ENCODE results near the gene ZNF362. TPM values are rescaled to one million over a fixed set of nuclear protein-coding genes. Genes with fewer than 3 reads are reported as not detected.
A peak's percentile ranks its signal among the peaks of the same experiment; 100 is the strongest.

The ZNF362 gene
- total RNA-seq, 2 donors from 2014 or later = 8.9 to 9.8 TPM

DNA sequence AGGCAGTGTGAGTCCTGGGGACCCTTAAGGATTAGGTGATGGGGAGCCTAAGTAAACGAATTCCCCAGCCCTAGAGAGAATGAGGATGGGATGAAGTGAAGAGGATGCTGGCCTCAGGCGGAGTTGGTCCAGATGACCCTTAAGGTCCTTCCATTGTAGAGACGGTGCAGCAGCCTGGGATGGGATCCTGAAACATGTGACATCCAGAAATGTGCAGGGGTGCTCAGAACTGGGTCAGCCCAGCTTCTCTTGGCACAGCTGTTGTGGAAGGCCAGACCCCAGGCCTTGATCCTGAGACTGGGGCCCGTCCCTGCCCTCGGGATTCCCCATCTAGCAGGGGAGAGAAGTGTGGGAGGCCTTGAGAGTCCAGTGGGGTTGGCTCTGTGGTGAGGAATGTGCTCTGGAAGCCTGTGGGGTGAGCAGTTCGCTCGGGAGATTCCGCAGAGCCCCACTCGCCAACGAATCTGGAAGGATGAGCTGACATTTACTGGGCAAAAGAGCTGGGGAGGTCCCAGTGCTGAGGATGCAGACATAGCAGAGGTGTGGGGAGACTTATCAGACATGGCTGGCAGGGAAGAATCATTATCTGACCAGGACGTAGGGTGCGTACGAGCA lies 36.5 kb downstream of the ZNF362 start:
- H3K9me3 ChIP-seq = no peaks in the 10 kb centered on the region
- TF ChIP-seq, protein P1, sequence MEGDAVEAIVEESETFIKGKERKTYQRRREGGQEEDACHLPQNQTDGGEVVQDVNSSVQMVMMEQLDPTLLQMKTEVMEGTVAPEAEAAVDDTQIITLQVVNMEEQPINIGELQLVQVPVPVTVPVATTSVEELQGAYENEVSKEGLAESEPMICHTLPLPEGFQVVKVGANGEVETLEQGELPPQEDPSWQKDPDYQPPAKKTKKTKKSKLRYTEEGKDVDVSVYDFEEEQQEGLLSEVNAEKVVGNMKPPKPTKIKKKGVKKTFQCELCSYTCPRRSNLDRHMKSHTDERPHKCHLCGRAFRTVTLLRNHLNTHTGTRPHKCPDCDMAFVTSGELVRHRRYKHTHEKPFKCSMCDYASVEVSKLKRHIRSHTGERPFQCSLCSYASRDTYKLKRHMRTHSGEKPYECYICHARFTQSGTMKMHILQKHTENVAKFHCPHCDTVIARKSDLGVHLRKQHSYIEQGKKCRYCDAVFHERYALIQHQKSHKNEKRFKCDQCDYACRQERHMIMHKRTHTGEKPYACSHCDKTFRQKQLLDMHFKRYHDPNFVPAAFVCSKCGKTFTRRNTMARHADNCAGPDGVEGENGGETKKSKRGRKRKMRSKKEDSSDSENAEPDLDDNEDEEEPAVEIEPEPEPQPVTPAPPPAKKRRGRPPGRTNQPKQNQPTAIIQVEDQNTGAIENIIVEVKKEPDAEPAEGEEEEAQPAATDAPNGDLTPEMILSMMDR (IDR thresholded peaks at IDR 0.05) = no peak
- no peak overlapping the region for H3K4me3 ChIP-seq
- no peaks in the 10 kb centered on the region for H3K36me3 ChIP-seq
- no peak overlapping the region for H3K27ac ChIP-seq
- intact Hi-C loops (cut with DNase I) = loop anchor here (10.0 kb wide), 1 partner anchor 322 kb away; no protein-coding TSS in a partner anchor
- no peaks in the 10 kb centered on the region for H3K4me1 ChIP-seq
- DNase-seq = no peak
- no peaks in the 10 kb centered on the region for H3K27me3 ChIP-seq
- H3K9ac ChIP-seq (ENCODE audit: low read depth in 2 of 2, low read length in 2 of 2) = no peak overlapping the region

DNA sequence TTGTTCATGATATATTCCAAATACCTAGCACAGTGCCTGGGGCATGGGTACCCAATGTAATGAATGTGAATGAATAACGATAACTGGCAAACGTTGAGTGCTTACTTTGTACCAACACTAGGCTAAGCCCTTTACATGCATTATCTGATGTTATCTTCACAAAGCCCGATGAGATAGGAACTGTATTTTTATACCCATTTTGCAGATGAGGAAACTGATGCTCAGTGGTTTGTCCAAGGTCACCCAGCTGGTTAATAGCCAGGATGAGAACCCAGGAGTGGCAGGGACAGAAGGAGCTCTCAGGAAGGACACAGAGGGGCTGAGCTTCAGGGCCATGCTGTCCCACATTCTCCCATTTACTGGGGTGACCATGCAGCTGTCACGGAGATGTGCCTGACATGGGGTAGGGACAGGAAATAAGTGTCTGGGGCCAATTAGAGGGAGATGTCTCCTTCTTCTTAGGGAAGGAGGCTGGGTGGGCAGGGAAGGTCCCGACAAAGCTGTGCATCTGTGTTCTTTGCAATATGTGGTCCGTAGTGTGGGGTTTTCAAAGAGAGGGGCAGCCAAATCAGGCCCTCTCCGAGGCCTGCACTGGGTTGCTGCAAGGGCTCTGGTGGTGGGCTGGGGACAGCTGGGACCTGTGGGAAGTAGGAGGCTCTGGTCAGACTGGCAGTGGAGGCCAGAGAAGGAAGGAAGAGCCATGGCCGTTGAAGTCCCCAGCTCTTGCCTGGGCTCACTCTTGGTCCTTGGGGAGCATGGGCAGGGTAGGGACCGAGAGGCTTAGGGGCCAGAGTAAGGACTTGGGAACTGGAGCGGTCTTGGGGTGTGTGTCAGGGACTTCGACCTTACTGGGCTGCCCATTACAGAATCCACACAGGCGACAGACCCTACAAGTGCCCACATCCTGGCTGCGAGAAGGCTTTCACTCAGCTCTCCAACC lies 38.0 kb downstream of the ZNF362 start:
- H3K4me3 ChIP-seq = no peak overlapping the region
- no peaks in the 10 kb centered on the region for H3K9me3 ChIP-seq
- no peak overlapping the region for H3K9ac ChIP-seq (ENCODE audit: low read depth in 2 of 2, low read length in 2 of 2)
- no peak for DNase-seq
- H3K36me3 ChIP-seq = no peaks in the 10 kb centered on the region
- TF ChIP-seq, protein P1 (IDR thresholded peaks at IDR 0.05) = no peak
- intact Hi-C loops (cut with DNase I) = loop anchor here (2.0 to 10.0 kb wide), 3 partner anchors 72 to 320 kb away; no protein-coding TSS in a partner anchor
- no peak overlapping the region for H3K27ac ChIP-seq
- H3K27me3 ChIP-seq = no peaks in the 10 kb centered on the region
- H3K4me1 ChIP-seq = no peaks in the 10 kb centered on the region

DNA sequence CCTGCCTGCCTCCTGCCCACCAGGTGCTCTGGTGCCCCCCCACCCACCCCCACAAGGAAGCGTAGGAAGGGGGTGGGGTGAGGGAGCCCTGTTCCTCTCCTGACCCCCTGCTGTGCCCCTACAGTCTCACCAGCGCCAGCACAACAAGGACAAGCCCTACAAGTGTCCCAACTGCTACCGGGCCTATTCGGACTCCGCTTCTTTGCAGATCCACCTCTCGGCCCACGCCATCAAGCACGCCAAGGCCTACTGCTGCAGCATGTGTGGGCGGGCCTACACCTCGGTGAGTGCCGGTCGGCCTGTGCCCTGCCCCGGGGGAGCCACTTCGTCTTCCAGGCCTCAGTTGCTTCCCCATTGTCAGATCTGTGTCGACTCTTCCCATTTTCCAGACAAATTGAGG lies 38.7 kb downstream of the ZNF362 start:
- TF ChIP-seq, protein P1 (IDR thresholded peaks at IDR 0.05) = no peak
- Histone ChIP-seq H3K27me3 (no peaks in the 10 kb centered on the region), H3K9me3 (no peaks in the 10 kb centered on the region), H3K9ac (ENCODE audit: low read depth in 2 of 2, low read length in 2 of 2) (no peak overlapping the region), H3K36me3 (no peaks in the 10 kb centered on the region), H3K4me1 (no peaks in the 10 kb centered on the region), H3K4me3 (no peak overlapping the region), H3K27ac (no peak overlapping the region)
- intact Hi-C loops (cut with DNase I) = loop anchor here (2.0 to 10.0 kb wide), 3 partner anchors 72 to 320 kb away; no protein-coding TSS in a partner anchor
- DNase-seq = no peak

DNA sequence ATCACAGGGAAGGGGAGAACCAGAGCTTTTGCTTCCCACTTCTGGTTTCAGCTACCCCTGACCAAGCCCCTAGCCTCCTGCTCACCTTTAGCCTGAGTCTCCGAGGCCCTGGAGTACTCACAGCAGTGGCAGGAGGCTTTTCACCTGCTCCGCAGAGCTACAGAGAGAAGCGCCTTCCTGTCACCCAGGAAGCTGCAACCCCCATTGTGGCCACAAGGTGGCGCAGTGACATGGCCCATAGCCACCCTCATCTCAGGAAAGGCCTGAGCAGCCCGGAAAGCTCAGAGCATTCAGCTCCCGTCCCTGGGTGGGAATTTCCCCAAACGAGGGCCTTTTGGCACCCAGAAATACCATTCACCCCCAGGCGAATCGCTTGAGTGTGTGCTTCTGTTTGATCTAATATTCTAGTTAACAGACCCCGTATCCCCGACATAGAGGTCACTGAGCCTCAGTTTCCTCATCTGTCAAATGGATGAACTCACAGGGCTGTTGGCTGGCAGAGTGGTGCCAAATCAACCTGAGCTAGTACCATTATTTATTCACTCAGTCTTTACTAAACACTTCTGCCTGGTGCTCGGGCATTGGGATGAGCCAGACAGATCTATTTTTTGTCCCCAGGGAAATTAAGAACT lies 39.3 kb downstream of the ZNF362 start:
- TF ChIP-seq, protein P1 (IDR thresholded peaks at IDR 0.05) = peak; percentile 97
- Histone ChIP-seq H3K9me3 (no peaks in the 10 kb centered on the region), H3K27me3 (no peaks in the 10 kb centered on the region), H3K36me3 (no peaks in the 10 kb centered on the region), H3K4me1 (no peaks in the 10 kb centered on the region), H3K27ac (no peak overlapping the region), H3K9ac (ENCODE audit: low read depth in 2 of 2, low read length in 2 of 2) (no peak overlapping the region), H3K4me3 (no peak overlapping the region)
- intact Hi-C loops (cut with DNase I) = loop anchor here (2.0 to 10.0 kb wide), 3 partner anchors 71 to 319 kb away; no protein-coding TSS in a partner anchor
- DNase-seq = peak; percentile 90

DNA sequence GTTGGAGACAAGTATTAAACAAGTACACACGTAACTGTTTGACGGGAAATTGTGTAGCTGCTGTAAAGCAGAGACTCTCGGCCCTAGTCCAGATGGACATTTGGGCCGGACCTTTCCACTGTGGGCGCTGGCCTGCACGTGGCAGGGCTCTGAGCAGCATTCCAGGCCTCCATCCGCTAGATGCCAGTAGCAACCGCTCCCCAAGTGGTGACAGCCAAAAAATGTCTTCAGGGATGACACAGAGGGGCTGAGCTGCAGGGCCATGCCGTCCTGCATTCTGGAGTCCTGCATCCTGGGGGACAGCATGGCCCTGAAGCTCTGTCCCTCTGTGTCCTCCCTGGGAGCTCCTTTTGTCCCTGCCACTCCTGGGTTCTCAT lies 39.8 kb downstream of the ZNF362 start:
- TF ChIP-seq, protein P1 (IDR thresholded peaks at IDR 0.05) = no peak
- H3K4me3 ChIP-seq = no peak overlapping the region
- no peaks in the 10 kb centered on the region for H3K36me3 ChIP-seq
- H3K9me3 ChIP-seq = no peaks in the 10 kb centered on the region
- H3K9ac ChIP-seq (ENCODE audit: low read depth in 2 of 2, low read length in 2 of 2) = no peak overlapping the region
- no peak overlapping the region for H3K27ac ChIP-seq
- DNase-seq = no peak
- no peaks in the 10 kb centered on the region for H3K27me3 ChIP-seq
- intact Hi-C loops (cut with DNase I) = loop anchor here (5.0 to 10.0 kb wide), 2 partner anchors 171 to 319 kb away; no protein-coding TSS in a partner anchor
- H3K4me1 ChIP-seq = no peaks in the 10 kb centered on the region

Measured in colonic mucosa (tissue), 4 donors.